ENCODE measurements around the gene FAM120B. TPM values are rescaled to one million over a fixed set of nuclear protein-coding genes. Genes with fewer than 3 reads are reported as not detected.

The FAM120B gene
- total RNA-seq, 3 donors from 2014 or later (not counting 1 experiment from before 2014, with no cell fraction given), result 37.8 to 55.6 (median 39.9) TPM

DNA sequence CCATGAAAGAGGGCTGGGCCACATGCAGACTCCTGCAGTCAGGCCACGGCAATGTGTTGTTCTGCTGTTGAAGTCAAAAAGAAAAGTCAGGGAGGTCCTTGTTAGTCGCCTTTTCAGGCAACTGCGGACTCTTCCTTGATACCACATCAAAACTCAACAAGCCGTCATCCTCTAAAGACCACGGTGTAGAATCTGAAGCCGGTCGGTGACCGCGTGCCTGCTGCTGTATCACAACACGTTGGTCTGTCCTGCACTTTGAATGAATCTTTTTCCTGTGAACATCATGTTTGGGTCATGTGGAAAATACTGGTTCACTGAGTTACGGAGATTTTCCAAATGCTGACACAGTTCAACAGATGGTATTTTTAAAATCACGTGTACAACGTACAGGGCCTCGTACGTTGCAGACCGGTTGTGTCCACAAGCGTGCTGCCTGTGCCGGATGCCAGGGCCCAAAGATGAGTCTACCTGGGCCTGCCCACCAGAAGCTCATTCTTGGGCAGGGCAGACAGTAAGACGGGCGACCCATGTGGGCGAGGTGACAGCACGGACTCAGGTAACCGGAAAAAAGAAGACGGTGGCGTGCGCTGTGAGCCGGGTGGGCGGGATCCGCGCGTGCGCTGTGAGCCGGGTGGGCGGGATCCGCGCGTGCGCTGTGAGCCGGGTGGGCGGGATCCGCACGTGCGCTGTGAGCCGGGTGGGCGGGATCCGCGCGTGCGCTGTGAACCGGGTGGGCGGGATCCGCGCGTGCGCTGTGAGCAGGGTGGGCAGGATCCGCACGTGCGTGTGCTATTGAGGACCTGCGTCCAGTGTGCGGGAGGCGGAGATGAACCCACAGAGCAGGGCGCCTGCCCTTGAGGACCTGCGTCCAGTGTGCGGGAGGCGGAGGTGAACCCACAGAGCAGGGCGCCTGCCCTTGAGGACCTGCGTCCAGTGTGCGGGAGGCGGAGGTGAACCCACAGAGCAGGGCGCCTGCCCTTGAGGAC is 114.5 kb downstream of the FAM120B start:
- Histone ChIP-seq H3K36me3 (ENCODE audit: control insufficient read depth, insufficient read depth, low read length) (no peaks in the 10 kb centered on the region), H3K9me3 (ENCODE audit: control insufficient read depth, insufficient read depth, low read length) (no peaks in the 10 kb centered on the region), H3K27ac (ENCODE audit: low read length) (no peak overlapping the region), H3K27me3 (ENCODE audit: control insufficient read depth, insufficient read depth, low read length) (no peaks in the 10 kb centered on the region), H3K4me3 (ENCODE audit: low read length) (no peak overlapping the region), H3K4me1 (ENCODE audit: control insufficient read depth, insufficient read depth, low read length) (peaks cover 21% of the 10 kb centered on the region)
- Mint-ChIP-seq H3K36me3 (no peaks in the 10 kb centered on the region), H3K4me3 (peak overlapping the region; percentile 45), H3K9me3 (no peaks in the 10 kb centered on the region), H3K4me1 (peaks cover 28% of the 10 kb centered on the region in 2 donors), H3K27me3 (ENCODE audit: low read depth in 2 of 2) (no peaks in the 10 kb centered on the region), H3K27ac (peak overlapping the region in 1 of 2 donors; percentile 75)
- ATAC-seq, result peak in 1 of 3 donors; percentile 46
- TF ChIP-seq, protein P1, sequence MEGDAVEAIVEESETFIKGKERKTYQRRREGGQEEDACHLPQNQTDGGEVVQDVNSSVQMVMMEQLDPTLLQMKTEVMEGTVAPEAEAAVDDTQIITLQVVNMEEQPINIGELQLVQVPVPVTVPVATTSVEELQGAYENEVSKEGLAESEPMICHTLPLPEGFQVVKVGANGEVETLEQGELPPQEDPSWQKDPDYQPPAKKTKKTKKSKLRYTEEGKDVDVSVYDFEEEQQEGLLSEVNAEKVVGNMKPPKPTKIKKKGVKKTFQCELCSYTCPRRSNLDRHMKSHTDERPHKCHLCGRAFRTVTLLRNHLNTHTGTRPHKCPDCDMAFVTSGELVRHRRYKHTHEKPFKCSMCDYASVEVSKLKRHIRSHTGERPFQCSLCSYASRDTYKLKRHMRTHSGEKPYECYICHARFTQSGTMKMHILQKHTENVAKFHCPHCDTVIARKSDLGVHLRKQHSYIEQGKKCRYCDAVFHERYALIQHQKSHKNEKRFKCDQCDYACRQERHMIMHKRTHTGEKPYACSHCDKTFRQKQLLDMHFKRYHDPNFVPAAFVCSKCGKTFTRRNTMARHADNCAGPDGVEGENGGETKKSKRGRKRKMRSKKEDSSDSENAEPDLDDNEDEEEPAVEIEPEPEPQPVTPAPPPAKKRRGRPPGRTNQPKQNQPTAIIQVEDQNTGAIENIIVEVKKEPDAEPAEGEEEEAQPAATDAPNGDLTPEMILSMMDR (IDR thresholded peaks at IDR 0.05), result no peak
- WGBS (ENCODE audit: insufficient coverage), result 86% methylated on average over 65 of the region's 70 CpGs
- intact Hi-C loops (cut with micrococcal nuclease), result loop anchor here (10.0 kb wide), 1 partner anchor 64 kb away; no protein-coding TSS in a partner anchor
- no peak for DNase-seq

DNA sequence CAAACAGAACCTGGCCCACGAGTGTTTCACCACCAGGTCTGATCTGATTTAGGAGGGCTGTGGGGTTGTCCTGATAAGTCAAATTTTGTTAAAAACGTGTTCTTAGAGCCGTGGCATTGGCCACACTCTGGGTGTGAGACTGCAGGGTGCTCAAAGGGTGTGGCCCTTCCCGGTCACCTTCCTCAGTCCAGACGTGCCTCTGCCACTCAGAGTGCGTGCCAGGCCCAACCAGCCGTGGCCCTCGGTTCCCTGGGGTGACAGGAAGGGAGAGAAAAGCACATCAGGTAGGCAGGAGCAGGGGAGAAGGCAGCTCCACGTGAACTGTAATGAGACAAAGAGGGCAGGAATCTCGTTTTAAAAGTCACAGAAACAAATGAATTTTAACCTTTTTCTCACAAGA is 115.4 kb downstream of the FAM120B start:
- H3K27ac Mint-ChIP-seq, result no peak overlapping the region
- no peak overlapping the region for H3K4me3 ChIP-seq (ENCODE audit: low read length)
- H3K4me3 Mint-ChIP-seq, result no peak overlapping the region
- H3K27ac ChIP-seq (ENCODE audit: low read length), result no peak overlapping the region
- no peaks in the 10 kb centered on the region for H3K36me3 Mint-ChIP-seq
- H3K9me3 Mint-ChIP-seq, result no peaks in the 10 kb centered on the region
- peaks cover 12% of the 10 kb centered on the region for H3K4me1 ChIP-seq (ENCODE audit: control insufficient read depth, insufficient read depth, low read length)
- peaks cover 20% of the 10 kb centered on the region in 2 donors for H3K4me1 Mint-ChIP-seq
- TF ChIP-seq, protein P1 (IDR thresholded peaks at IDR 0.05), result no peak
- intact Hi-C loops (cut with micrococcal nuclease), result loop anchor here (10.0 kb wide), 1 partner anchor 63 kb away; no protein-coding TSS in a partner anchor
- WGBS (ENCODE audit: insufficient coverage), result 61% methylated on average over 10 of the region's 10 CpGs
- DNase-seq (no peak), ATAC-seq (no peak)
- H3K27me3 ChIP-seq (ENCODE audit: control insufficient read depth, insufficient read depth, low read length), result no peaks in the 10 kb centered on the region
- H3K9me3 ChIP-seq (ENCODE audit: control insufficient read depth, insufficient read depth, low read length), result no peaks in the 10 kb centered on the region
- no peaks in the 10 kb centered on the region for H3K36me3 ChIP-seq (ENCODE audit: control insufficient read depth, insufficient read depth, low read length)
- H3K27me3 Mint-ChIP-seq (ENCODE audit: low read depth in 2 of 2), result no peaks in the 10 kb centered on the region

DNA sequence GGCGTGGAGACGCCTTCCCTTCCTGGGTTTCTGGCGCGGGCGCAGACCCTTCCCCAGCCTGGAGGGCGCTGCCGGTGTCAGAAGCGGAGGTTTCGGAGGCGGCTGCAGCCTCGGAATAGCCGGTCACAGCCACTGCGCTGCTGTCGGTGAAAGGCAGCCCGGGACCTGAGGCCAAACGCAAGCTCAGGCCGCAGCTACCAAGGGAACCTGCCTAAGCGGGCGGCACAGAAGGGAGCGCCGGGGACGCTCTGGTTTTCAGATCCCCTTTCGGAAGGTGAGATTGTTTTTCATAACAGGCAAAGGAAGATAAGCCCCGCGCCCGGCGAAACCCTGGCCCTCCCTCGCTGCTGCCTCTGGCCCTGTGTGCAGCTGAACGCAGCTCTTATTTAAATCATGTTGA is 116.5 kb downstream of the FAM120B start:
- Mint-ChIP-seq H3K27ac (peak overlapping the region in 1 of 2 donors; percentile 38), H3K4me3 (no peak overlapping the region), H3K9me3 (no peaks in the 10 kb centered on the region), H3K4me1 (peaks cover 9% of the 10 kb centered on the region in 2 donors), H3K27me3 (ENCODE audit: low read depth in 2 of 2) (no peaks in the 10 kb centered on the region), H3K36me3 (no peaks in the 10 kb centered on the region)
- Histone ChIP-seq H3K4me1 (ENCODE audit: control insufficient read depth, insufficient read depth, low read length) (peaks cover 1% of the 10 kb centered on the region), H3K27me3 (ENCODE audit: control insufficient read depth, insufficient read depth, low read length) (no peaks in the 10 kb centered on the region), H3K36me3 (ENCODE audit: control insufficient read depth, insufficient read depth, low read length) (no peaks in the 10 kb centered on the region), H3K27ac (ENCODE audit: low read length) (no peak overlapping the region), H3K4me3 (ENCODE audit: low read length) (no peak overlapping the region), H3K9me3 (ENCODE audit: control insufficient read depth, insufficient read depth, low read length) (no peaks in the 10 kb centered on the region)
- WGBS (ENCODE audit: insufficient coverage), result 71% methylated on average over 29 of the region's 29 CpGs
- TF ChIP-seq, protein P1 (IDR thresholded peaks at IDR 0.05), result no peak
- intact Hi-C loops (cut with micrococcal nuclease), result loop anchor here (10.0 kb wide), 1 partner anchor 62 kb away; no protein-coding TSS in a partner anchor
- DNase-seq, result no peak
- no peak for ATAC-seq

Data from natural killer cell (primary cell).